H9 (cell line): Measurements from ENCODE around the gene ANKS1B. TPM values are rescaled to one million over a fixed set of nuclear protein-coding genes. Genes with fewer than 3 reads are reported as not detected.

Experiments
- DNase-seq: peaks from one replicate; pipeline ENCODE4 v3.0.0-alpha.2; 2017
- H2AFZ ChIP-seq: one replicate; pipeline ENCODE4 v1.6.1; 2013; ENCODE audit warnings: mild to moderate bottlenecking, low read length, control low read depth, moderate library complexity
- H2AK5ac ChIP-seq: 2 replicates; pipeline ENCODE4 v1.6.1; 2013; ENCODE audit warnings: low read length, control low read depth, mixed read lengths; ENCODE audit not compliant: insufficient read length
- H2BK120ac ChIP-seq: one replicate; pipeline ENCODE4 v1.6.1; 2013; ENCODE audit warnings: low read depth, mild to moderate bottlenecking, low read length, control low read depth, inconsistent platforms; ENCODE audit not compliant: poor library complexity, severe bottlenecking
- H2BK12ac ChIP-seq: 2 replicates; pipeline ENCODE4 v1.6.1; 2013; ENCODE audit warnings: low read length, control low read depth, mixed read lengths, low read depth; ENCODE audit not compliant: insufficient read length
- H2BK15ac ChIP-seq: 2 replicates; pipeline ENCODE4 v1.6.1; 2013; ENCODE audit warnings: low read depth, low read length, control low read depth
- H2BK20ac ChIP-seq: one replicate; pipeline ENCODE4 v1.6.1; 2013; ENCODE audit warnings: low read depth, mild to moderate bottlenecking, low read length, control low read depth, inconsistent platforms; ENCODE audit not compliant: poor library complexity, severe bottlenecking
- H2BK5ac ChIP-seq: 2 replicates; pipeline ENCODE4 v1.6.1; 2013; ENCODE audit warnings: low read length, control low read depth, mixed read lengths; ENCODE audit not compliant: insufficient read length
- H3K14ac ChIP-seq: 2 replicates; pipeline ENCODE4 v1.6.1; 2013; ENCODE audit warnings: low read length, control low read depth; ENCODE audit not compliant: insufficient read depth
- H3K18ac ChIP-seq: 2 replicates; pipeline ENCODE4 v1.6.1; 2013; ENCODE audit warnings: low read depth, mild to moderate bottlenecking, mixed read lengths, low read length, control low read depth; ENCODE audit not compliant: insufficient read length
- H3K23ac ChIP-seq: 2 replicates; pipeline ENCODE4 v1.6.1; 2013; ENCODE audit warnings: low read length, control low read depth, mixed read lengths, low read depth; ENCODE audit not compliant: insufficient read length
- H3K23me2 ChIP-seq: 2 replicates; pipeline ENCODE4 v1.6.1; 2013; ENCODE audit warnings: low read depth, mild to moderate bottlenecking, mixed read lengths, low read length, control low read depth; ENCODE audit not compliant: insufficient read length, poor library complexity, severe bottlenecking
- H3K27ac ChIP-seq: 2 replicates; pipeline ENCODE4 v1.5.1; 2013; ENCODE audit warnings: low read length, control low read depth, mixed read lengths, low read depth; ENCODE audit not compliant: insufficient read length
- H3K27me3 ChIP-seq: 2 replicates; pipeline ENCODE4 v1.6.1; 2013; ENCODE audit warnings: low read length, control low read depth, inconsistent platforms; ENCODE audit not compliant: insufficient read depth
- H3K4ac ChIP-seq: 2 replicates; pipeline ENCODE4 v1.6.1; 2013; ENCODE audit warnings: low read depth, mild to moderate bottlenecking, control low read depth, inconsistent platforms, low read length, moderate library complexity
- H3K4me1 ChIP-seq: 2 replicates; pipeline ENCODE4 v1.6.1; 2013; ENCODE audit warnings: low read length, control low read depth, inconsistent platforms; ENCODE audit not compliant: insufficient read depth
- H3K4me2 ChIP-seq: 2 replicates; pipeline ENCODE4 v1.6.1; 2013; ENCODE audit warnings: low read length, control low read depth, mixed read lengths; ENCODE audit not compliant: insufficient read length, insufficient read depth
- H3K56ac ChIP-seq: 2 replicates; pipeline ENCODE4 v1.6.1; 2013; ENCODE audit warnings: low read depth, mild to moderate bottlenecking, mixed read lengths, low read length, control low read depth; ENCODE audit not compliant: insufficient read length
- H3K79me1 ChIP-seq: 2 replicates; pipeline ENCODE4 v1.6.1; 2013; ENCODE audit warnings: low read depth, mild to moderate bottlenecking, moderate library complexity, low read length, control low read depth, inconsistent platforms; ENCODE audit not compliant: insufficient read depth, poor library complexity, severe bottlenecking
- H3K79me2 ChIP-seq: 2 replicates; pipeline ENCODE4 v1.6.1; 2013; ENCODE audit warnings: low read length, control low read depth, inconsistent platforms; ENCODE audit not compliant: insufficient read depth
- H3K9ac ChIP-seq: 2 replicates; pipeline ENCODE4 v1.6.1; 2013; ENCODE audit warnings: low read length, control low read depth, mixed read lengths; ENCODE audit not compliant: insufficient read length; ENCODE audit errors: extremely low read depth
- H3K9me3 ChIP-seq: one replicate; pipeline ENCODE4 v1.6.1; 2013; ENCODE audit warnings: low read depth, low read length, inconsistent platforms; ENCODE audit not compliant: control insufficient read depth
- H3T11ph ChIP-seq: one replicate; pipeline ENCODE4 v1.6.1; 2013; ENCODE audit warnings: mild to moderate bottlenecking, low read length, control low read depth, inconsistent platforms
- H4K20me1 ChIP-seq: one replicate; pipeline ENCODE4 v1.6.1; 2013; ENCODE audit not compliant: control insufficient read depth, insufficient read length, insufficient read depth
- H4K5ac ChIP-seq: 2 replicates; pipeline ENCODE4 v1.6.1; 2013; ENCODE audit warnings: low read depth, mild to moderate bottlenecking, mixed read lengths, low read length, control low read depth; ENCODE audit not compliant: insufficient read length
- H4K8ac ChIP-seq: replicated peaks from 2 replicates; pipeline ENCODE4 v1.6.1; 2013; ENCODE audit warnings: low read length, control low read depth, mixed read lengths, low read depth; ENCODE audit not compliant: insufficient read length
- H4K91ac ChIP-seq: 2 replicates; pipeline ENCODE4 v1.6.1; 2013; ENCODE audit warnings: low read depth, mild to moderate bottlenecking, moderate library complexity, mixed read lengths, low read length, control low read depth; ENCODE audit not compliant: insufficient read length
- H3K27ac Mint-ChIP-seq, 3 experiments: 2 replicates in 2 of 3; 3 replicates in 1 of 3; pipeline ENCODE4 v1.8.0; 2020 to 2021; ENCODE audit warnings: mixed read lengths in 3 of 3, mild to moderate bottlenecking in 1 of 3, moderate library complexity in 1 of 3
- H3K27me3 Mint-ChIP-seq: 2 replicates; pipeline ENCODE4 v1.8.0; 2021; ENCODE audit warnings: low read depth, mild to moderate bottlenecking, moderate library complexity, mixed read lengths
- H3K36me3 Mint-ChIP-seq, 3 experiments: 2 replicates in 2 of 3; 3 replicates in 1 of 3; pipeline ENCODE4 v1.8.0; 2020 to 2021; ENCODE audit warnings: low read depth in 3 of 3, mixed read lengths in 3 of 3; ENCODE audit not compliant: insufficient read depth in 1 of 3
- H3K4me1 Mint-ChIP-seq, 2 experiments: 2 replicates each; pipeline ENCODE4 v1.8.0; 2020; ENCODE audit warnings: mixed read lengths in 2 of 2
- H3K4me3 Mint-ChIP-seq, 2 experiments: 2 replicates in 1 of 2; 3 replicates in 1 of 2; pipeline ENCODE4 v1.8.0; 2020 to 2021; ENCODE audit warnings: mild to moderate bottlenecking in 2 of 2, mixed read lengths in 2 of 2, moderate library complexity in 1 of 2
- H3K9me3 Mint-ChIP-seq, 2 experiments: 2 replicates in 1 of 2; 3 replicates in 1 of 2; pipeline ENCODE4 v1.8.0; 2020; ENCODE audit warnings: mild to moderate bottlenecking in 2 of 2, mixed read lengths in 2 of 2, moderate library complexity in 1 of 2
- CTCF ChIP-seq: fragments of 200-600 bp; sonication (generic); conservative IDR thresholded peaks from 3 replicates; pipeline ENCODE4 v1.8.0; 2021; ENCODE audit warnings: antibody characterized with exemption, mild to moderate bottlenecking
- WGBS: extraction: QIAGEN DNeasy Blood & Tissue Kit; methylation state at CpG from one replicate; pipeline ENCODE4 v1.1.7; 2013; ENCODE audit warnings: missing lambda C conversion rate, low lambda C conversion rate, mixed read lengths; ENCODE audit not compliant: insufficient read length; ENCODE audit errors: extremely low coverage; 5-methylcytosine and 5-hydroxymethylcytosine counted together
- total RNA-seq: library from RNA; stranded (reverse); gene quantifications from 2 replicates; pipeline ENCODE4 v1.2.1, GENCODE V29; 2021

The ANKS1B gene
- total RNA-seq, 1 experiment from 2014 or later = 4.1 TPM

- Histone ChIP-seq H3K14ac (no peak overlapping the region), H3K4me1 (no peaks in the 10 kb centered on the region), H2AK5ac (no peak overlapping the region), H3K27me3 (no peaks in the 10 kb centered on the region), H2BK15ac (no peak overlapping the region), H2AFZ (no peak overlapping the region), H4K91ac (no peak overlapping the region), H2BK120ac (no peak overlapping the region), H4K8ac (no peak overlapping the region), H3K4ac (no peak overlapping the region), H4K5ac (no peak overlapping the region), H3K56ac (no peak overlapping the region), H3K4me2 (no peak overlapping the region), H3K9me3 (no peaks in the 10 kb centered on the region), H3K27ac (no peak overlapping the region), H2BK12ac (no peak overlapping the region), H2BK20ac (no peak overlapping the region), H3K9ac (no peak overlapping the region), H3K23ac (no peak overlapping the region), H3K79me2 (no peaks in the 10 kb centered on the region), H2BK5ac (no peak overlapping the region), H3K18ac (no peak overlapping the region), H3T11ph (no peak overlapping the region), H4K20me1 (no peaks in the 10 kb centered on the region), H3K23me2 (no peaks in the 10 kb centered on the region), H3K79me1 (no peaks in the 10 kb centered on the region)
- Mint-ChIP-seq H3K4me1 (peaks cover 12 to 14% of the 10 kb centered on the region in 2 experiments), H3K36me3 (peaks cover 0 to 6% (median 0%) of the 10 kb centered on the region in 3 experiments; a peak in 2 of 7 replicates), H3K9me3 (peaks cover 6 to 12% of the 10 kb centered on the region in 2 experiments; a peak in 3 of 5 replicates), H3K4me3 (no peak overlapping the region), H3K27me3 (no peaks in the 10 kb centered on the region), H3K27ac (no peak overlapping the region)
- no CpG with 5 or more reads among the region's 3 CpGs for WGBS
- DNase-seq = no peak
- no peak for TF ChIP-seq CTCF
Observed at GRCh38 chr12:99192489-99192888, 792.2 kb downstream of the ANKS1B start.
